ENCODE results near the gene MT3. TPM values are rescaled to one million over a fixed set of nuclear protein-coding genes. Genes with fewer than 3 reads are reported as not detected.

Gene MT3
- 1.5 TPM for total RNA-seq

GRCh38 chr16:56589141-56590039 is at the start of gene MT3:
Gene MT3 (plus strand): TSS chr16:56589528. CDS start chr16:56589591, 63 bp downstream.
- no peak for DNase-seq (ENCODE audit: low spot score)

GRCh38 chr16:56539656-56540055 is 49.7 kb upstream of the MT3 start:
- DNase-seq (ENCODE audit: low spot score) = peak; percentile 46

- no peak for DNase-seq (ENCODE audit: low spot score)
Measured at GRCh38 chr16:56542039-56542438, 47.3 kb upstream of the MT3 start.

- no peak for DNase-seq (ENCODE audit: low spot score)
Measured at GRCh38 chr16:56547120-56547948, 42.0 kb upstream of the MT3 start.

- DNase-seq (ENCODE audit: low spot score) = no peak
Measured at GRCh38 chr16:56547949-56548567, 41.3 kb upstream of the MT3 start.

GRCh38 chr16:56549161-56549560 is 40.2 kb upstream of the MT3 start:
- no peak for DNase-seq (ENCODE audit: low spot score)

GRCh38 chr16:56549744-56550385 is 39.5 kb upstream of the MT3 start:
- no peak for DNase-seq (ENCODE audit: low spot score)

- peak; percentile 45 for DNase-seq (ENCODE audit: low spot score)
Measured at GRCh38 chr16:56551796-56552738, 37.3 kb upstream of the MT3 start.

- no peak for DNase-seq (ENCODE audit: low spot score)
Measured at GRCh38 chr16:56554441-56554840, 34.9 kb upstream of the MT3 start.

- no peak for DNase-seq (ENCODE audit: low spot score)
Measured at GRCh38 chr16:56558024-56558747, 31.1 kb upstream of the MT3 start.

- DNase-seq (ENCODE audit: low spot score) = no peak
Measured at GRCh38 chr16:56559109-56559508, 30.2 kb upstream of the MT3 start.

- no peak for DNase-seq (ENCODE audit: low spot score)
Measured at GRCh38 chr16:56560447-56560846, 28.9 kb upstream of the MT3 start.

- DNase-seq (ENCODE audit: low spot score) = no peak
Measured at GRCh38 chr16:56561126-56561525, 28.2 kb upstream of the MT3 start.

- DNase-seq (ENCODE audit: low spot score) = no peak
Measured at GRCh38 chr16:56564793-56565477, 24.4 kb upstream of the MT3 start, which contains the start of gene MT4. Gene MT4 (plus strand): TSS chr16:56565073. CDS start chr16:56565129, 56 bp downstream.

GRCh38 chr16:56569971-56570370 is 19.4 kb upstream of the MT3 start:
- no peak for DNase-seq (ENCODE audit: low spot score)

- no peak for DNase-seq (ENCODE audit: low spot score)
Measured at GRCh38 chr16:56571525-56571924, 17.8 kb upstream of the MT3 start.

GRCh38 chr16:56574625-56575024 is 14.7 kb upstream of the MT3 start:
- no peak for DNase-seq (ENCODE audit: low spot score)

GRCh38 chr16:56576585-56577299 is 12.6 kb upstream of the MT3 start:
- DNase-seq (ENCODE audit: low spot score) = peak; percentile 82

- no peak for DNase-seq (ENCODE audit: low spot score)
Measured at GRCh38 chr16:56577300-56577625, 12.1 kb upstream of the MT3 start.

Data from ureter (tissue), 1 donor.